Gastrocnemius medialis (tissue), 4 donors: ENCODE measurements around the gene HYDIN. TPM values are rescaled to one million over a fixed set of nuclear protein-coding genes. Genes with fewer than 3 reads are reported as not detected.
"Not testable (repeated sequence)": the region's sequence is repeated elsewhere in the genome, so short reads cannot be mapped to it uniquely, and the experiment has no call there.

Experiments
- ATAC-seq, 2 donors: fragments of 150-250 bp; one replicate each; pipeline ENCODE4 v1.9.1; 2016
- DNase-seq, 2 donors: peaks; one replicate each; pipeline ENCODE4 v3.0.0-alpha.2; 2019
- H3K27ac ChIP-seq, 4 donors: fragments of 200-600 bp; sonication (generic); 1 replicate in 1 of 4; 2 replicates in 3 of 4; pipeline ENCODE4 v1.5.1; 2016 to 2018; ENCODE audit warnings: mild to moderate bottlenecking in 2 of 4, moderate library complexity in 1 of 4
- H3K27me3 ChIP-seq, 3 donors: fragments of 200-600 bp; sonication (generic) in 2 of 3; 1 replicate in 1 of 3; 2 replicates in 2 of 3; pipeline versions ENCODE4 v1.5.1 to v1.6.0; 2016 to 2019; ENCODE audit warnings: mild to moderate bottlenecking in 1 of 3, moderate library complexity in 1 of 3
- H3K36me3 ChIP-seq, 2 donors: fragments of 200-600 bp; sonication (generic) in 1 of 2; one replicate each; pipeline ENCODE4 v1.5.1; 2017 to 2018
- H3K4me1 ChIP-seq, 2 donors: fragments of 200-600 bp; sonication (generic) in 1 of 2; one replicate each; pipeline ENCODE4 v1.5.1; 2016 to 2017; ENCODE audit warnings: mild to moderate bottlenecking in 2 of 2
- H3K4me3 ChIP-seq, 4 donors: fragments of 200-600 bp; sonication (generic) in 3 of 4; 1 replicate in 1 of 4; 2 replicates in 3 of 4; pipeline ENCODE4 v1.5.1; 2016 to 2019; ENCODE audit warnings: mild to moderate bottlenecking in 2 of 4
- H3K9me3 ChIP-seq, 3 donors: fragments of 200-600 bp; sonication (generic) in 2 of 3; 1 replicate in 1 of 3; 2 replicates in 2 of 3; pipeline ENCODE4 v1.5.1; 2016 to 2019
- in situ Hi-C, 4 donors: fragments of 200-750 bp; cut with MboI; loops; one replicate each; pipeline versions ENCODE4 v1.15.0 to v1.8.0; 2017; ENCODE audit warnings: low sequenced_read_pairs in 4 of 4
- intact Hi-C: fragments of 100-400 bp; cut with DNase I; formaldehyde crosslinking; loops from one replicate; pipeline ENCODE4 v1.15.1; 2023; ENCODE audit warnings: low total_unique reads
- total RNA-seq, 4 donors: library from RNA; depleted of rRNA; stranded (reverse); fragments of >200 nt; gene quantifications; one replicate each; pipeline versions ENCODE4 v1.1.0 to v1.2.3, GENCODE V29; 2016

Gene HYDIN
- total RNA-seq, 4 donors from 2014 or later = 0.12 TPM; not detected in 3

DNA sequence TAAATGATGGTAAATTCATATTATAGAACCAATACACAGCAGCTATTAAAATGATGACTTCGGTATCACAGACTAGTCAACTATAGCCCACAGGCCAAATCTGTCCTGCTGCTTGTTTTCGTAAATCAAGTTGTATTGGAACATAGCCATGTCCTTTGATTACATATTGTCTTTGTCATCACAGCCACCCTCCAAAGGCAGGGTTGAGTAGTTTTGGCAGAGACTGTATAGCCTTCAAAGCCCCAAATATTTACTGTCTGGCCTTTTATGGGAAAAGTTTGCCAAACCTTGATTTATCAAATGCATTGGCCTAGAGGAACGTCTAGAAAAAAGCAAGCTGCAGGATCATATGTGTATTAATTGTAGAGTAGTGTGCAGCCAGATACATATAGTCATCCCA is 270.4 kb downstream of the HYDIN start:
- DNase-seq, H3K27me3 ChIP-seq, H3K27ac ChIP-seq, H3K4me1 ChIP-seq, H3K9me3 ChIP-seq, intact Hi-C loops, ATAC-seq, H3K4me3 ChIP-seq, H3K36me3 ChIP-seq, in situ Hi-C loops: not testable (repeated sequence)

DNA sequence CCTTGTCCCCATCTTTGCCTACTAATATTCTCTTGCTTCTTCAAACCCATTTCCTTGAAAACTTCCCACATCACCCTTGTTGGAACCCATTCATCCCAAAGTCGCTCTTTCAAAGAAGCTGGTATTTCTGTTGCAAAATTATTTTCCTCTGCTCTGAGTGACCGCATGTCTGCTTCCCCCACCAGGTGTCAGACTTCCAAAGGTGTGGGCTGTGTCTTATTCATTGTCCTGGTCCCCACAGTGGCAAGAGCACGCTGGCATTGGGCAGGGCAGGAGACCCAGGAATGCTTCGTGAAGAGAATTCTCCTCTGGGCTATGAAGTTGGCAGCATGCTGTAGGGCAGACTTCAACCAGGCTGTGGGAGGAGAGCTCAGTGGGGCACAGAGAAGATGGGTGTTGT is 275.6 kb downstream of the HYDIN start:
- H3K4me3 ChIP-seq, in situ Hi-C loops, ATAC-seq, DNase-seq, H3K36me3 ChIP-seq, H3K27me3 ChIP-seq, H3K9me3 ChIP-seq, H3K27ac ChIP-seq, H3K4me1 ChIP-seq, intact Hi-C loops: not testable (repeated sequence)

DNA sequence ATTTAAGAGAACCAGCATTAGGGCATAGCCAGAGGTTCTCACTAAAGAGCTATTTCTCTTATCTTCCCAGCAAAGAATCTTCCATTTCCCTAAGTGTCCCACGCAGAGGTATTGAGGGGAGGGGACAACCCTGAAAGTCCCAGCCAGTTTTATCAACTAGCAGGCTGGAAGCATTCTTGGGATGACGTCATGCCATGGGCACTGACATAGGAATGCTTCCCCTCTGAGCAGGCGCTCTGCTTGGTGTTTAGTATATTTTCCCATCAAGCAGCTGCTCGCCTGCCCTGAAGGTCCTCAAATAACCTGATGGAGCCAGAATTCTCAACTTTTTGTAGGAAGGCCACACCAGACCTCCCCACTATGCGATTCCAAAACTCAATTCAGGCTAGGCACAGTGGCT is 276.7 kb downstream of the HYDIN start:
- H3K36me3 ChIP-seq, intact Hi-C loops, H3K4me1 ChIP-seq, H3K27ac ChIP-seq, in situ Hi-C loops, H3K4me3 ChIP-seq, DNase-seq, H3K9me3 ChIP-seq, ATAC-seq, H3K27me3 ChIP-seq: not testable (repeated sequence)

DNA sequence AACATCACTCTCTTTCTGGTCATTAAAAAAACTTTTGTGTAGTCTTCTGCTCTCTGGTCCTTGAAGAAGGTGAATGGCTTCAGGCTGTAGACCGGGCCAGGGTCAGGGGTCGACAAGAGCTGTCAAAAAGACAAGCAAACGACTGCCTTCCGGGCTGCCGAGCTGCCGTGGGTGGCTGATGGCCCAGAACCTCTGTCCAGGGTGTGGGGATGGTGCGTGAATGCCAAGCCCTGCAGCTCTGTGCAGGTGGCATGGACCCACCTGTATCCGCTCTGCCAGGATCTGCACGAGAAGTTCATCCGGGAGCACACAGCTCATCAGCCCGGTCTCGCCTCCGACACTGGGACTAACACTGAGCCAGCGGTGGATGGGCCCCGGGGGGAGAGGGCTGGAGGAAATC is 287.0 kb downstream of the HYDIN start:
- in situ Hi-C loops, H3K4me1 ChIP-seq, H3K36me3 ChIP-seq, ATAC-seq, H3K27ac ChIP-seq, intact Hi-C loops, H3K27me3 ChIP-seq, DNase-seq, H3K9me3 ChIP-seq, H3K4me3 ChIP-seq: not testable (repeated sequence)

DNA sequence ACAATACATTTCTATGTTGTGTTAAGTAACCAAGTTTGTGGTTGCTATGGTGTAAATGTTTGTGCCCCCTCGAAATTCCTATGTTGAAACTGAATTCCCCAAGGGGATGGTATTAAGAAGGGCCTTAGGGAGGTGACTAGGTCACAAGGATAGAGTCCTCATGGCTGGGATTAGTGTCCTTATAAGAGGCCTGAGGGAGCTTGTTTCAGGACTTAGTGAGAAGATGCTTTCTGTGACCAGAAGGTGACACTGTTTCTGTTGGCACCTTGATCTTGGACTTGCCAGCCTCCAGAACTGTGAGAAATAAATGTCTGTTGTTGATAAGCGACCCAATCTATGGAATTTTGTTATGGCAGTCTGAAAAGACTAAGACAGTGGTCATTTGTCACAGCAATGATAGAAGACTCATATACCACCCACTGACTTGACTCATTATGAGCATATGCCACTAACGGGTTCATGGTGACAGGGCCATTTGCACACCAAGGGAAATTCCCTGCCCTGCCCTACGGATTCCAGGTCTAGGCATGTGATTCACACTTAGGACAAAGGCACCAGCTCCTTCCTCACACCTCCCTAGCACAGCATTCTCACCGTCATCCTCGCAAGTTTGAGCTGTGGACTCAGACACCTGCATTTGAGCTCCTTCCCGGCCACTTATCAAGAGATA is 290.7 kb downstream of the HYDIN start:
- in situ Hi-C loops, H3K4me3 ChIP-seq, H3K27me3 ChIP-seq, H3K9me3 ChIP-seq, ATAC-seq, intact Hi-C loops, H3K36me3 ChIP-seq, H3K4me1 ChIP-seq, DNase-seq, H3K27ac ChIP-seq: not testable (repeated sequence)

DNA sequence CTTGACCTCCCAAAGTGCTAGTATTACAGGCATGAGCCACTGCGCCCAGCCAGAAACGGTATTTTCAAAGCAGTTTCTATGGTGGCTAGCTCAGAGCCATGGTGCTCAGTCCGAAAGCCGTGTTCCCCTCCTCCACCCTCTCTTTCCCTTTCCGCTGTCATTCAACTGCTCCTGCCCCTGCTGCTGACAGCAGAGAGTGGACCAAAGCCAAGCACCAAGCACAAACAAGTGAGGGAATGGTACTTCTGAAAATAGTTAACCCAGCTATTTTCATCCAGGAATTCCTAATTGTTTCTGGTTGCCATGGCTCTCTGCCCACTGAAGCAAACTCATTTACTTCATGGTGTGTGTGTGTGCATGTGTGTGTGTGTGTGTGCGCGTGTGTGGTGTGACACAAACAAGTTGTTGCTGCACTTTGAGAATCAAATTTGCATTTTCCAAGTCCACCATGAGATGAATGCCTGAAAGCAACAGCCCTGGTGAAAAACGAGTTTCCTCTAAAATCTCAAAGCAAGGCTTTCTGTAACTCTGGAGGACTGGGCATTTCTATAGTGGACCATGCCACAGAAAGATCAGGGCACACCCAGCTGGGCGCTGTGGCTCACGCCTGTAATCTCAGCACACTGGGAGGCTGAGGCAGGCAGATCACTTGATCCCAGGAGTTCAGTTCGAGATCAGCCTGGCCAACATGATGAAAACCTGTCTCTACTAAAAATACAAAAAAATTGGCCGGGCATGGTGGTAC is 293.6 kb downstream of the HYDIN start:
- ATAC-seq, H3K9me3 ChIP-seq, intact Hi-C loops, H3K4me1 ChIP-seq, DNase-seq, H3K36me3 ChIP-seq, H3K27ac ChIP-seq, H3K4me3 ChIP-seq, in situ Hi-C loops, H3K27me3 ChIP-seq: not testable (repeated sequence)

DNA sequence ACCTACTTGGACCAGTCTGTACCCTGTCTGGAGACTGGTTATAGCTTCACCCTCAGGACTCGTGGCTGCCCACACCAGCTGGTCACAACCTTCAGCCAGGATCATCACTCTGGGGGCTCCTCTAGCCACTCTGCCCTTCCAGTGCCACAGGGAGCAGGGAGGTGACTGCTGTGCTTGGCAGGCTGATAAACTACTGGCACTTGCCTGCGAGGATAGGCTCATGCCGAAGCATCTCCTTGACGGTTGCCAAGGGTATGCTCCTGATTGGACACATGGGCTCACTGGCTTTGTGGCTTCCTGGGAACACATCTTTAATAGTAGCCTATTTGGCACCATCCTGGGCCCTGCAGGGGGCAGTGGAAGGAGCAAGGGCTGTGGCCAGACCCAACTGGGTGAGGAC is 295.2 kb downstream of the HYDIN start:
- ATAC-seq, H3K9me3 ChIP-seq, DNase-seq, H3K36me3 ChIP-seq, intact Hi-C loops, H3K27me3 ChIP-seq, H3K4me3 ChIP-seq, H3K27ac ChIP-seq, in situ Hi-C loops, H3K4me1 ChIP-seq: not testable (repeated sequence)

DNA sequence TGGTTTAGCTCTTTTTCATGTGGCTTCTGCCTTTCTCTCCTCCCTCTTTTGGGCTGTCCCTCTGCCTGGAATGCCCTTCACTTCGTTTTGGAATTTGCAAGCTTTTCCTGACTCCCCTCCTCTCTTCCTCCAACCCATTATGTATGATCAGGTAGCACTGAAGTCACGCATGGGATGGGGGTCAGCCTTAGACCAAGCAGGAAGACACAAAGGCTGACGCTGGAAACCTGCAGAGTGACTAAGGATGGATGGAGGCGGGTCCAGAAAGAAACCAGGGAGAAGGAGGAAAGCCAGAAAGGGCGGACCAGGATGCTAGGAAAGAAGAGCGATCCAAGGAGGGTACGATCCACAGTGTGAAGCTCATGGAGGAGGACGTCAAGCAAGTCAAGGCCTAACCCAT is 296.8 kb downstream of the HYDIN start:
- H3K27ac ChIP-seq, DNase-seq, H3K27me3 ChIP-seq, H3K4me3 ChIP-seq, H3K4me1 ChIP-seq, ATAC-seq, H3K9me3 ChIP-seq, in situ Hi-C loops, intact Hi-C loops, H3K36me3 ChIP-seq: not testable (repeated sequence)

DNA sequence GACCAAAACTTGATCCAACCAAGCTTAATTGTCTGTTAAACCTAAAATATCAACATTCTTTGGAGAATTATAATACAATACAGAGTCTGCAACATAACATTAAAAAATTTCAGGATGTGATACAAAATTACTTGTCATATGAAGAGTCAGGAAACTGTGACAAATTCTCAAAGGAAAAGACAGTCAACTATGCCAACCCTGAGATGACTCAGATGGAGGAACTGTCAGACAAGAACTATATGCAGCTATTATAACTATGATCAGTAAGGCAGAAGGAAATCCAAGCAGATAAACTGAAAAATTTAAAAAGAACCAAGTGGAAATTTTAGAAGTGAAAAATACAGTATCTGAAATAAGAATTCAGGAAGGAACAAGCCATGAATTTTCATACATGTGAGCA is 299.8 kb downstream of the HYDIN start:
- intact Hi-C loops, ATAC-seq, H3K4me1 ChIP-seq, H3K27me3 ChIP-seq, H3K4me3 ChIP-seq, H3K9me3 ChIP-seq, in situ Hi-C loops, H3K36me3 ChIP-seq, DNase-seq, H3K27ac ChIP-seq: not testable (repeated sequence)

DNA sequence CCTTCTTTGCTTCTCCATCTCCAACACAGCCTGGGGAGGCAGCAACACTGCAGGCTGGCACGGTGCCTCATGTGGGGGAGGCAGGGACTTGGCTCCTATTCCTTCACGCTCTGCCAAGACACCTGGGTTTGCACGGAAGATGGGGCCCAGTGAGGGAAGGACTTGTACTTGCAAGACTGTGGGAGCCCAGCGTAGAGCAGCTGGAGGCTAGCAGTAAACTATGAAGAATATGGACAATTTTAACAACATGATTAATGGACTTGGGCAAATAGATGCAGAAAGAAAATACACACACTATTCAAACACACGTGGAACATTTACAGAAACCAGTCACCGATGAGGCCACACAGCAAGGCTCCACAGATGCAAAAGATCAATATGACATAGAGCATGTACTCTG is 308.4 kb downstream of the HYDIN start:
- not testable (repeated sequence) for ATAC-seq

DNA sequence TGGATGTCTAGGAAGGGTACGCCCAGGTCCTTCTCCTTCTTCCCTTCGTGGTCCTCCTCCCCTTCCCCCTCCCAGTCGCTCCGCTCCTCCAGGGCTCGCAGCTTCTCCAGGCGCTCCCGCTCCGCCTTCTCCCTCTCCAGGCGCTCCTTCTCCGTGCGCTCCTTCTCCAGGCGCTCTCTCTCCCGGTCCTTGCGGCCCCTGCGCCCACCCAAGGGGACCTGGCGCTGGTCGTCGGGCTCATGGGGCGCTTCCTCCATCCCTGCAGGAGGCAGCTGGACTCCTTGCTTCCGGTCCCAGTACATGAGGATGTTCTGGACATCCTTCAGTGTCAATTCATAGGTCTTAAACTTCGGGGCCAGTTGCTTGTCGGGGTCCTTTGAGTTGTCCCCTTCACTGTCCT is 309.9 kb downstream of the HYDIN start:
- H3K36me3 ChIP-seq, DNase-seq, intact Hi-C loops, ATAC-seq, H3K9me3 ChIP-seq, H3K4me1 ChIP-seq, H3K27me3 ChIP-seq, H3K27ac ChIP-seq, H3K4me3 ChIP-seq, in situ Hi-C loops: not testable (repeated sequence)

More for the DNA sequence above, 308.4 kb downstream of the HYDIN start:
- H3K4me1 ChIP-seq, H3K4me3 ChIP-seq, H3K36me3 ChIP-seq, H3K27ac ChIP-seq, DNase-seq, in situ Hi-C loops, intact Hi-C loops, H3K27me3 ChIP-seq, H3K9me3 ChIP-seq: not testable (repeated sequence)

DNA sequence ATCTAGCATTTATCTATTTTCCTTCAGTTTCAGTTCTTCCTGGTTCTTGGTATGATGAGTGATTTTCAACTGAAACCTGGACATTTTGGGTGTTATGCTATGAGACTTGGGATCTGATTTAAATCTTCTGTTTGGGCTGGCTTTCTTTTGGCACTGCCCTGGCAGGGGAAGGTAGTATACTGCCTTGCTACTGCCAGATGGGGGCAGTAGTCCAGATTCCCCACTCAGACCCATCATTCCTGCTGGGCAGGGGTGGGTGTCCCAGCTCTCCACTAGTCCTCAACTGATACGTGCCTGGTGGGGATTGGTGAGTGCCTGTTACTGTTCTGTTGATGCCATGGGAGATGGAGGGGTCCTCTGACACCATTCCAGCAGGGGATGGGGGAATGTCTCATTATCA is 342.3 kb downstream of the HYDIN start:
- H3K27me3 ChIP-seq, H3K27ac ChIP-seq, in situ Hi-C loops, H3K36me3 ChIP-seq, ATAC-seq, H3K9me3 ChIP-seq, H3K4me1 ChIP-seq, intact Hi-C loops, H3K4me3 ChIP-seq, DNase-seq: not testable (repeated sequence)
